Subcutaneous abdominal adipose tissue (tissue), 5 donors: ENCODE measurements around the gene PHEX.

ENCODE experiments used
- H3K27ac ChIP-seq: one replicate; pipeline ENCODE4 v1.7.0; 2013; ENCODE audit warnings: low read depth, mild to moderate bottlenecking, inconsistent platforms, low read length, moderate library complexity
- H3K27me3 ChIP-seq, 5 donors: one replicate each; pipeline ENCODE4 v1.7.0; 2013; ENCODE audit warnings: low read length in 5 of 5, inconsistent platforms in 1 of 5; ENCODE audit not compliant: control insufficient read depth in 5 of 5, insufficient read depth in 4 of 5
- H3K36me3 ChIP-seq, 5 donors: one replicate each; pipeline ENCODE4 v1.7.0; 2013; ENCODE audit warnings: low read length in 5 of 5; ENCODE audit not compliant: control insufficient read depth in 5 of 5, insufficient read depth in 5 of 5
- H3K4me1 ChIP-seq, 5 donors: one replicate each; pipeline ENCODE4 v1.7.0; 2013; ENCODE audit warnings: low read length in 5 of 5, mild to moderate bottlenecking in 3 of 5, moderate library complexity in 1 of 5; ENCODE audit not compliant: control insufficient read depth in 5 of 5, insufficient read depth in 5 of 5
- H3K4me3 ChIP-seq, 5 donors: one replicate each; pipeline ENCODE4 v1.7.0; 2013; ENCODE audit warnings: low read length in 5 of 5, low read depth in 1 of 5
- H3K9ac ChIP-seq, 5 donors: one replicate each; pipeline ENCODE4 v1.7.0; 2013; ENCODE audit warnings: low read length in 5 of 5, mild to moderate bottlenecking in 4 of 5, moderate library complexity in 3 of 5
- H3K9me3 ChIP-seq, 5 donors: one replicate each; pipeline ENCODE4 v1.7.0; 2013; ENCODE audit warnings: low read length in 5 of 5; ENCODE audit not compliant: control insufficient read depth in 5 of 5
- donor health status: healthy.
- donor health status: healthy.
- donor health status: healthy.
- donor health status: healthy.
- donor health status: healthy.

Gene PHEX

GRCh38 chrX:22037225-22037624, 5.1 kb downstream of the PHEX start:
- peaks cover 0 to 2% (median 0%) of the 10 kb centered on the region in 5 donors for H3K27me3 ChIP-seq
- no peak overlapping the region for H3K9ac ChIP-seq
- no peak overlapping the region for H3K27ac ChIP-seq

DNA sequence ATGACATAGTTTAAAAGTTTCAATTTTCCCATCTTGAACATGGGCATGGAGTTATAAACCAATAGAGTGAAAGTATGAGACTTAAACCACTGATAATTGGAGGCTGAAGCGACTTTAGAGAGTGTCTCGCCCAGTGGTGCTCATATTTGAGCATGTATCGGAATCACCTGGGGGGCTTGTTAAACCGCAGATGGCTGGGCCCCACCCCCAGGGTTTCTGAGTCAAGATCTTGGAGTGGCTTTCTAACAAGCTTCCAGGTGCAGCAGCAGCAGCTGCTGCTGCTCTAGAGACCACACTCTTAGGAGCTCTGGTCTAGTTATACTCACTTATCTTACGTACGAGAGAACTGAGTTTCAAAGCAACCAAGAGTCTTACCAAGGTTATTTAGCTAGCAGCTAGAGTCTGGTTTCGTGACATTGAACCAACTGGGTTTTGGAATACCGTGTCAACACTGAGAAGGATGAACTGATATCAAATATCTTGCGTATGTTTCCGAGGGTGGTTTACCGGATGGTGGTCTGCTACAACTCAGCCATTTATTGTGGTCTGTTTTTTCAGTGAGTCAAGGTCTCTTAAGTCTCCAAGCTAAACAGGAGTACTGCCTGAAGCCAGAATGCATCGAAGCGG, 5.9 kb downstream of the PHEX start:
- no peaks in the 10 kb centered on the region for H3K36me3 ChIP-seq
- H3K9me3 ChIP-seq, result no peaks in the 10 kb centered on the region
- H3K4me3 ChIP-seq, result no peak overlapping the region
- H3K4me1 ChIP-seq, result no peaks in the 10 kb centered on the region
- H3K9ac ChIP-seq, result no peak overlapping the region
- peaks cover 0 to 4% (median 0%) of the 10 kb centered on the region in 5 donors for H3K27me3 ChIP-seq
- H3K27ac ChIP-seq, result no peak overlapping the region

More at GRCh38 chrX:22037225-22037624, 5.1 kb downstream of the PHEX start:
- Histone ChIP-seq H3K36me3 (no peaks in the 10 kb centered on the region), H3K4me1 (no peaks in the 10 kb centered on the region), H3K4me3 (no peak overlapping the region), H3K9me3 (no peaks in the 10 kb centered on the region)

GRCh38 chrX:22039541-22039940, 7.4 kb downstream of the PHEX start:
- no peak overlapping the region for H3K9ac ChIP-seq

DNA sequence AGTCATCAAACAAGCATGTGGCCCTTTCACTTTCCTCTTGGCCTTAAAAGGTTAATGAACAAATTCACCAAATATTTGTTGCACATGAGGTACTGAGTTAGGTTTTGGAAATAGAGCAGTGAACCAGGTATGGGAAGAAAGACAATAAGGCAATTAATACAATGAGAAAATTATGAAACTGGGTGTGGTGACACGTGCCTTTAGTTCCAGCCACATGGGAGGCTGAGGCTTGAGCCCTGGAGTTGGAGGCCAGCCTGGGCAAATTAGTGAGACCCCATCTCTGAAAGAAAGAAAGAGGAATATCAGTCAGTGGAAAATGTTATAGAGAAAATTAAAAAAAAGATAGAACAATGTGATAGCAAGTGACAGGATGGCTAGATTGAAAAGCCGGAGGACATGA, 8.1 kb downstream of the PHEX start:
- H3K27ac ChIP-seq, result no peak overlapping the region
- no peak overlapping the region for H3K4me3 ChIP-seq
- no peaks in the 10 kb centered on the region for H3K4me1 ChIP-seq
- peaks cover 0 to 4% (median 0%) of the 10 kb centered on the region in 5 donors for H3K27me3 ChIP-seq
- H3K9ac ChIP-seq, result no peak overlapping the region
- H3K9me3 ChIP-seq, result no peaks in the 10 kb centered on the region
- no peaks in the 10 kb centered on the region for H3K36me3 ChIP-seq

More at GRCh38 chrX:22039541-22039940, 7.4 kb downstream of the PHEX start:
- no peak overlapping the region for H3K27ac ChIP-seq
- no peak overlapping the region for H3K4me3 ChIP-seq
- H3K27me3 ChIP-seq, result peaks cover 0 to 4% (median 0%) of the 10 kb centered on the region in 5 donors
- no peaks in the 10 kb centered on the region for H3K9me3 ChIP-seq
- H3K4me1 ChIP-seq, result no peaks in the 10 kb centered on the region
- H3K36me3 ChIP-seq, result no peaks in the 10 kb centered on the region

- Histone ChIP-seq H3K36me3 (no peaks in the 10 kb centered on the region), H3K27ac (no peak overlapping the region), H3K27me3 (peaks cover 0 to 4% (median 0%) of the 10 kb centered on the region in 5 donors), H3K4me1 (no peaks in the 10 kb centered on the region), H3K9ac (no peak overlapping the region), H3K4me3 (no peak overlapping the region), H3K9me3 (no peaks in the 10 kb centered on the region)
Observed at GRCh38 chrX:22041907-22042530, 9.9 kb downstream of the PHEX start.

- Histone ChIP-seq H3K36me3 (no peaks in the 10 kb centered on the region), H3K4me3 (no peak overlapping the region), H3K27me3 (peaks cover 0 to 4% (median 0%) of the 10 kb centered on the region in 5 donors), H3K4me1 (no peaks in the 10 kb centered on the region), H3K9me3 (no peaks in the 10 kb centered on the region), H3K9ac (no peak overlapping the region), H3K27ac (no peak overlapping the region)
Observed at GRCh38 chrX:22043872-22044271, 11.7 kb downstream of the PHEX start.

GRCh38 chrX:22047468-22047867, 15.3 kb downstream of the PHEX start:
- H3K4me1 ChIP-seq, result no peaks in the 10 kb centered on the region
- no peak overlapping the region for H3K4me3 ChIP-seq
- peaks cover 0 to 2% (median 0%) of the 10 kb centered on the region in 5 donors for H3K27me3 ChIP-seq
- no peak overlapping the region for H3K9ac ChIP-seq
- no peaks in the 10 kb centered on the region for H3K36me3 ChIP-seq
- H3K27ac ChIP-seq, result no peak overlapping the region
- no peaks in the 10 kb centered on the region for H3K9me3 ChIP-seq

DNA sequence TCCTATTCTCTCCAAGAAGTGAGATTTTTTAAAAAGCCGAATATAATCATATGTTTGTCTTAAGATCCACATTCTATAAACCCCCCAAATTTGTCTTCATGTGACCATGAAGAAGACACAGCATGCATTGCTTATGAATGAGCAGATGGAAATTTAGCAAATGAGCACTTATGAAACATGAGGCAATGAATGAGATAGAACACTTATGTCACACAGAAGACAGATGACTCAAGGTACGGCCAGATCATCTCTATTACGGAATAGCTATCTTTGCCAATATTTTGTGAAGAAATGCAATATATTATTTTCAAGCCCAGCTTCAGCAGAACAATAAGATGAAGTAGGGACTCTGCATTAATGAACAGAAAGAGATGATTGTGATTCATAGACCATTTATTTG, 21.4 kb downstream of the PHEX start:
- H3K27me3 ChIP-seq, result peaks cover 0 to 4% (median 0%) of the 10 kb centered on the region in 5 donors

GRCh38 chrX:22056235-22056634, 24.1 kb downstream of the PHEX start:
- no peak overlapping the region for H3K9ac ChIP-seq
- H3K27me3 ChIP-seq, result peaks cover 0 to 4% (median 0%) of the 10 kb centered on the region in 5 donors
- no peaks in the 10 kb centered on the region for H3K9me3 ChIP-seq
- H3K4me1 ChIP-seq, result no peaks in the 10 kb centered on the region
- no peaks in the 10 kb centered on the region for H3K36me3 ChIP-seq
- H3K27ac ChIP-seq, result no peak overlapping the region
- no peak overlapping the region for H3K4me3 ChIP-seq

More for the DNA sequence above, 21.4 kb downstream of the PHEX start:
- no peaks in the 10 kb centered on the region for H3K9me3 ChIP-seq
- H3K36me3 ChIP-seq, result no peaks in the 10 kb centered on the region
- no peaks in the 10 kb centered on the region for H3K4me1 ChIP-seq
- no peak overlapping the region for H3K9ac ChIP-seq
- no peak overlapping the region for H3K27ac ChIP-seq
- H3K4me3 ChIP-seq, result no peak overlapping the region

DNA sequence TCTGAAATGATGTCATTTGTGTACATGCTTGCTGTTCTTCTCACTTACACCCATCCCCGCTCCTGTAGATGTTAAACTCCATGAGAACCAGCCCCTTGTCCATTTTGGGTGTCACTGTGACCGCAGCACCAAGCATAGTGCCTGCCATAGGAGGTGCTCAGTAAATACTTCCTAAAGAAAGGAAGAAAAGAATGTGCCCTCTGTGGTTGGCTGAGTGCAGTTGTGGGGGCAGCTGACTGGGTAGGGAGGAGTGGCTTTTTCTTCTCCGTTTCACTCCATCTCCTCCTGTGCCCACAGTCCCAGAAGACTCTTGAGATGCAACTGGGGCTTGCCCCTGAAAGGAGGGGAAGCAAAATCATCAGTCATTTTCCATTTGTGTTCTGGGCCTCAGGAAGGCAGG, 25.5 kb downstream of the PHEX start:
- no peaks in the 10 kb centered on the region for H3K4me1 ChIP-seq
- no peaks in the 10 kb centered on the region for H3K36me3 ChIP-seq
- H3K9me3 ChIP-seq, result no peaks in the 10 kb centered on the region
- no peak overlapping the region for H3K9ac ChIP-seq
- no peak overlapping the region for H3K27ac ChIP-seq
- no peak overlapping the region for H3K4me3 ChIP-seq
- H3K27me3 ChIP-seq, result peaks cover 0 to 8% (median 0%) of the 10 kb centered on the region in 5 donors
